Mucosa of rectum (tissue), 2 donors: ENCODE measurements around the gene PITRM1.

Experiments used
- H3K27ac ChIP-seq, 2 donors: one replicate each; pipeline ENCODE4 v1.7.0; 2013; ENCODE audit warnings: inconsistent platforms in 2 of 2, low read depth in 2 of 2, low read length in 2 of 2
- H3K27me3 ChIP-seq, 2 donors: one replicate each; pipeline ENCODE4 v1.7.0; 2013; ENCODE audit warnings: low read length in 2 of 2; ENCODE audit not compliant: control insufficient read depth in 2 of 2, insufficient read depth in 2 of 2
- H3K36me3 ChIP-seq, 2 donors: one replicate each; pipeline ENCODE4 v1.7.0; 2013; ENCODE audit warnings: low read length in 2 of 2; ENCODE audit not compliant: control insufficient read depth in 2 of 2, insufficient read depth in 2 of 2
- H3K4me1 ChIP-seq, 2 donors: one replicate each; pipeline ENCODE4 v1.7.0; 2013; ENCODE audit warnings: low read length in 2 of 2, mild to moderate bottlenecking in 1 of 2; ENCODE audit not compliant: control insufficient read depth in 2 of 2, insufficient read depth in 2 of 2
- H3K4me3 ChIP-seq, 2 donors: one replicate each; pipeline ENCODE4 v1.7.0; 2013; ENCODE audit warnings: low read length in 2 of 2
- H3K9ac ChIP-seq, 2 donors: one replicate each; pipeline ENCODE4 v1.7.0; 2013; ENCODE audit warnings: low read length in 2 of 2, low read depth in 1 of 2, mild to moderate bottlenecking in 1 of 2
- H3K9me3 ChIP-seq, 2 donors: one replicate each; pipeline ENCODE4 v1.7.0; 2013; ENCODE audit warnings: low read length in 2 of 2; ENCODE audit not compliant: control insufficient read depth in 2 of 2
- donor health status: healthy.
- donor health status: Normal muscosa, but diverticular disease.

Gene PITRM1

GRCh38 chr10:3210251-3210877 is 37.8 kb upstream of the PITRM1 start:
- H3K9me3 ChIP-seq = no peaks in the 10 kb centered on the region
- H3K27me3 ChIP-seq = peaks cover 3 to 4% of the 10 kb centered on the region in 2 donors
- no peak overlapping the region for H3K27ac ChIP-seq
- no peak overlapping the region for H3K9ac ChIP-seq
- H3K36me3 ChIP-seq = no peaks in the 10 kb centered on the region
- no peaks in the 10 kb centered on the region for H3K4me1 ChIP-seq
- H3K4me3 ChIP-seq = no peak overlapping the region

- Histone ChIP-seq H3K9ac (no peak overlapping the region), H3K27ac (no peak overlapping the region), H3K36me3 (no peaks in the 10 kb centered on the region), H3K4me1 (no peaks in the 10 kb centered on the region), H3K4me3 (no peak overlapping the region), H3K9me3 (no peaks in the 10 kb centered on the region), H3K27me3 (peaks cover 3 to 4% of the 10 kb centered on the region in 2 donors)
These were observed 36.2 kb upstream of the PITRM1 start for GRCh38 chr10:3208481-3209406.

DNA sequence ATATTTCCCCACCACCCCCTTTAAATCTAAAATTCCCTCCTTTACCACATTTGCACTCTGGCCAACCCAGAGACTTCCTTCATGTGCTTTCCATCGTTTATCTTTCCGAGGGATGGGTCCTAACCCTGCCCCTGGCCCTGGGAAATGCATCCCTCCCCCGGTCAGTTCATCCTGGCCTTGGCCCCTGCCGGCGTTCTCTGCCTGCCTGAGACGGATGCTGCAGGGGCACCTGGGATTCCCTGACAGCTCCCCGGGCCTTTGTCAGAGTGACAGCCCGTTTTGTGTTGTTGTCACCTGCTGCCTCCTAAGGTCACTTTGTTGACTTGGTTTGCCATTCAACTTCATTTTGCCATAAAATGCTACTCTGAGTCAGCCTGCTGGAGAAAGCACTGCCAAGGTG is 34.8 kb upstream of the PITRM1 start:
- Histone ChIP-seq H3K4me3 (no peak overlapping the region), H3K27ac (no peak overlapping the region), H3K27me3 (peaks cover 3 to 4% of the 10 kb centered on the region in 2 donors), H3K9ac (no peak overlapping the region), H3K4me1 (no peaks in the 10 kb centered on the region), H3K9me3 (no peaks in the 10 kb centered on the region), H3K36me3 (no peaks in the 10 kb centered on the region)

- Histone ChIP-seq H3K4me3 (no peak overlapping the region), H3K9me3 (no peaks in the 10 kb centered on the region), H3K36me3 (no peaks in the 10 kb centered on the region), H3K9ac (no peak overlapping the region), H3K27ac (no peak overlapping the region), H3K4me1 (no peaks in the 10 kb centered on the region), H3K27me3 (peaks cover 3 to 4% of the 10 kb centered on the region in 2 donors)
These were observed 34.1 kb upstream of the PITRM1 start for GRCh38 chr10:3206511-3207157.

- peaks cover 0 to 3% of the 10 kb centered on the region in 2 donors for H3K27me3 ChIP-seq
- no peaks in the 10 kb centered on the region for H3K4me1 ChIP-seq
- no peaks in the 10 kb centered on the region for H3K9me3 ChIP-seq
- no peaks in the 10 kb centered on the region for H3K36me3 ChIP-seq
- H3K27ac ChIP-seq = no peak overlapping the region
- H3K9ac ChIP-seq = no peak overlapping the region
- H3K4me3 ChIP-seq = no peak overlapping the region
These were observed 31.4 kb upstream of the PITRM1 start for GRCh38 chr10:3203972-3204371.

DNA sequence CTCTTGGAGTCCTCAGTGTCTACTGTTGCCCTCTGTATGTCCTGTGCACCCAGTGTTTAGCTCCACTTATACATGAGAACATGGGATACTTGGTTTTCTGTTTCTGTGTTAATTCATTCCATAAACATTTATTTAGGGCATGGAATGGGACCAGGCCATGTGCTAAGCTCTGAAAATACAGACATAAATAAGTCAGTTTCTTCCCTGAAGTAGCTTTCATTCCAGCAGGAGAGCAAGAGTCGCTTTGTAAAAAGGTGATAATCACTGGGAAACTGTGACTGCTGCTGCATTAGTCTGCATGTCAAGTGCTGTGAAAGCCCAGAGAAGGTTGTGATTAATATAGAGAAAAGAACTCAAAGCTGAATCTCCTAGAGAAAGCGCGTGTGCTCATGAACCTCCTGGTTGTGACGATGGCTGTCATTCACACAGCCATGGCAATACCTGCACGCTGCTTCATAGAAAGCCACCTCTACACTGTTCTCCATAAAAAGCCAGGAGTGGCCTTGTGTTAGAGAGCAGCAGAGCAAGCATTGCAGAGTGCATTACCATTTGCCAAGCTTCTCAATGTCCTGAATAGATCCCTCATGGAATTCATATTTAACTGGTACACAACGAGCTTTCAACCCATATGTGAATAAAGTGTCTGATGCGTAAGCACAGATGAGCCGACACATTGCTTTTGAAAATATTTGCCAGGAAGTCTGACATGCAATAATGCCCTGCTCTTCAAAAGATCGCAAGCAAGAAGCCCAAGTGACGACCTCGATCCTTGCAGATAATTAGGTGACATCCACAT is 30.6 kb upstream of the PITRM1 start:
- H3K4me3 ChIP-seq = no peak overlapping the region
- no peaks in the 10 kb centered on the region for H3K9me3 ChIP-seq

GRCh38 chr10:3201796-3202195 is 29.2 kb upstream of the PITRM1 start:
- H3K36me3 ChIP-seq = no peaks in the 10 kb centered on the region
- H3K27me3 ChIP-seq = no peaks in the 10 kb centered on the region
- H3K4me3 ChIP-seq = no peak overlapping the region
- no peaks in the 10 kb centered on the region for H3K9me3 ChIP-seq
- no peak overlapping the region for H3K9ac ChIP-seq
- H3K4me1 ChIP-seq = peaks cover 4 to 6% of the 10 kb centered on the region in 2 donors
- H3K27ac ChIP-seq = no peak overlapping the region

More for the DNA sequence above, 30.6 kb upstream of the PITRM1 start:
- Histone ChIP-seq H3K27me3 (peaks cover 0 to 3% of the 10 kb centered on the region in 2 donors), H3K36me3 (no peaks in the 10 kb centered on the region), H3K27ac (no peak overlapping the region), H3K4me1 (no peaks in the 10 kb centered on the region), H3K9ac (no peak overlapping the region)

DNA sequence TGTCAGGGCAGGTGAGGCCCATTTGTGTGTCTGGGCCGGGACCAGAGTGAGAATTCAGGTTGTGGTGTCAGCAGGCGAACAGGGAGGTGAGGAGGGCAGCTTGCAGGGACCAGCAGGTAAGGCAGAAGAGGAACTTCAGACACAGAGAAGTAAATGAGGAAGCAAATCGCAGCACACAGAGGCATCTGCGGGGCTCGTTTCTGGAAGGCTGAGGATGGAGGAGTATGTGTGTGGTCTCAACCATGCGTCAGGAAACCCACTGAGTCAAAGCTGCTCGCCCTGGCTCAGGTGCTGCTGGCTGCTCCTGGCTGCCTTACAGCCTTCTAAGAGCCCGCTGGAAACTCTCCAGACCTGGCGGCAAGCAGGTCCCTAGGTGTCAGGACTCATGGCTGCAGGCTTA is 26.9 kb upstream of the PITRM1 start:
- Histone ChIP-seq H3K4me3 (no peak overlapping the region), H3K9me3 (no peaks in the 10 kb centered on the region), H3K27me3 (no peaks in the 10 kb centered on the region), H3K9ac (no peak overlapping the region), H3K36me3 (no peaks in the 10 kb centered on the region), H3K27ac (no peak overlapping the region), H3K4me1 (peaks cover 4 to 6% of the 10 kb centered on the region in 2 donors)

DNA sequence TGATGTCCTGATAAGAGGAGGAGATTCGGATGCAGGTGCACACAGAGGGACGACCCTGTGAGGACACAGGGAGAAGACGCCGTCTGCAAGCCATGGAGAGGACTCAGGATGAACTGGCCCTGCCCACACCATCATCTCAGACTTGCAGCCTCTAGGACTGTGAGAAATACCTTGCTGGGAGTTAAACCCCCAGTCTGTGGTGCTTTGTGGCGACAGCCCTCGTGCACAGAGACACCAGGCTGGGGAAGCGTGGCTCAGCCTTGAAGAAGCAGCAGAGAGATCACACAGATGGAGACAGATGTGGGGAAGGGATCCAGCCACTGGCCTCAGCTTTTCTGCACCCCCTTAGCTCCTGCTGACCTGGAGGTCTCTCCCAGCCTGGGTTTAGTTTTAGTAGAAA is 26.3 kb upstream of the PITRM1 start:
- Histone ChIP-seq H3K9me3 (no peaks in the 10 kb centered on the region), H3K4me1 (peaks cover 4 to 6% of the 10 kb centered on the region in 2 donors), H3K4me3 (no peak overlapping the region), H3K27me3 (no peaks in the 10 kb centered on the region), H3K27ac (no peak overlapping the region), H3K9ac (no peak overlapping the region), H3K36me3 (no peaks in the 10 kb centered on the region)
